ENCODE measurements around the gene WDR7. TPM values are rescaled to one million over a fixed set of nuclear protein-coding genes. Genes with fewer than 3 reads are reported as not detected.

WDR7 gene
- total RNA-seq, 1 donor from 2014 or later, result 13.5 TPM

DNA sequence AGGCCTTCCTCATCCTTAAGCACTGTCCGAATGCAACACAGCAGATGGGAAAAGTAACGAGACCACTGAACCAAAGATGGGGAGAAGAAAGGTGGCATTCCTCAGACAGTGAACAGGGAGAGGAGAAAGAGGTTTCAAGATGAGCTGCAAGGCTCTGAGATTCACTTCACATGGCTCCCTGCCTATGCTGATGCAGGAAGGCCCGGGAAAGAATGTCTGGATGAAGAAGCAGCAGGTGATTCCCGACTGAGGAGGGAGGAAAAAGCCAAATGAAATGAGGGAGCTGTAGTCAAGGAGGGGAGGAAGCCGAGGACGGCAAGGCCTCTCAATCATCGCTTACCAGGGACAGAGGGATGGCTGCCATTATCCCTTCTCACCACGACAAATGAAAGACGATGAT is 397.2 kb downstream of the WDR7 start:
- TF ChIP-seq, protein P1, sequence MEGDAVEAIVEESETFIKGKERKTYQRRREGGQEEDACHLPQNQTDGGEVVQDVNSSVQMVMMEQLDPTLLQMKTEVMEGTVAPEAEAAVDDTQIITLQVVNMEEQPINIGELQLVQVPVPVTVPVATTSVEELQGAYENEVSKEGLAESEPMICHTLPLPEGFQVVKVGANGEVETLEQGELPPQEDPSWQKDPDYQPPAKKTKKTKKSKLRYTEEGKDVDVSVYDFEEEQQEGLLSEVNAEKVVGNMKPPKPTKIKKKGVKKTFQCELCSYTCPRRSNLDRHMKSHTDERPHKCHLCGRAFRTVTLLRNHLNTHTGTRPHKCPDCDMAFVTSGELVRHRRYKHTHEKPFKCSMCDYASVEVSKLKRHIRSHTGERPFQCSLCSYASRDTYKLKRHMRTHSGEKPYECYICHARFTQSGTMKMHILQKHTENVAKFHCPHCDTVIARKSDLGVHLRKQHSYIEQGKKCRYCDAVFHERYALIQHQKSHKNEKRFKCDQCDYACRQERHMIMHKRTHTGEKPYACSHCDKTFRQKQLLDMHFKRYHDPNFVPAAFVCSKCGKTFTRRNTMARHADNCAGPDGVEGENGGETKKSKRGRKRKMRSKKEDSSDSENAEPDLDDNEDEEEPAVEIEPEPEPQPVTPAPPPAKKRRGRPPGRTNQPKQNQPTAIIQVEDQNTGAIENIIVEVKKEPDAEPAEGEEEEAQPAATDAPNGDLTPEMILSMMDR (IDR thresholded peaks at IDR 0.05), result no peak
- H3K27ac ChIP-seq, result no peak overlapping the region
- intact Hi-C loops (cut with DNase I), result no loop called here
- H3K4me1 ChIP-seq, result no peaks in the 10 kb centered on the region
- H3K9me3 ChIP-seq, result no peaks in the 10 kb centered on the region
- H3K36me3 ChIP-seq, result no peaks in the 10 kb centered on the region
- no peak for DNase-seq (ENCODE audit: low spot score in 2 of 2)
- H3K4me3 ChIP-seq, result no peak overlapping the region
- no peaks in the 10 kb centered on the region for H3K27me3 ChIP-seq

DNA sequence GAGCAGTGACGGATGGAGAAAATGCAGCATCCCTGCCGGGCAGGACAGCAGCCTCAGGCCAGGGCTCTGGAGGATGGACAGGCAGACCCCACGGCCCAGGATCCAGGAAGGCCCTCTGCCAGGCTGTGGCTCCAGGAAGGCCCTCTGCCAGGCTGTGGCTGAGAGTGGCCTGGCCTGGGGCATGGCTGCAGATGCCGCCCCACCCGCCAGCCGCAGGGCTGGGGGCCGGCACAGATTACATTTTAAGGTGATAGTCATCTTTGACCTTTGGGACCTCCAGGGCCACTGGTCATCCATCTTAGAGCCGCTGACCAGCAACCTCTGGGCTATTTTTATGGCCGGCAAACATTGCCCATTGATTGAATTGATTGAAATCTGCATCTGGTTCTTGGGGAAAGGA is 397.7 kb downstream of the WDR7 start:
- DNase-seq (ENCODE audit: low spot score in 2 of 2), result no peak
- Histone ChIP-seq H3K27me3 (no peaks in the 10 kb centered on the region), H3K4me3 (no peak overlapping the region), H3K36me3 (no peaks in the 10 kb centered on the region), H3K4me1 (no peaks in the 10 kb centered on the region), H3K9me3 (no peaks in the 10 kb centered on the region), H3K27ac (no peak overlapping the region)
- TF ChIP-seq, protein P1 (IDR thresholded peaks at IDR 0.05), result no peak
- intact Hi-C loops (cut with DNase I), result no loop called here

DNA sequence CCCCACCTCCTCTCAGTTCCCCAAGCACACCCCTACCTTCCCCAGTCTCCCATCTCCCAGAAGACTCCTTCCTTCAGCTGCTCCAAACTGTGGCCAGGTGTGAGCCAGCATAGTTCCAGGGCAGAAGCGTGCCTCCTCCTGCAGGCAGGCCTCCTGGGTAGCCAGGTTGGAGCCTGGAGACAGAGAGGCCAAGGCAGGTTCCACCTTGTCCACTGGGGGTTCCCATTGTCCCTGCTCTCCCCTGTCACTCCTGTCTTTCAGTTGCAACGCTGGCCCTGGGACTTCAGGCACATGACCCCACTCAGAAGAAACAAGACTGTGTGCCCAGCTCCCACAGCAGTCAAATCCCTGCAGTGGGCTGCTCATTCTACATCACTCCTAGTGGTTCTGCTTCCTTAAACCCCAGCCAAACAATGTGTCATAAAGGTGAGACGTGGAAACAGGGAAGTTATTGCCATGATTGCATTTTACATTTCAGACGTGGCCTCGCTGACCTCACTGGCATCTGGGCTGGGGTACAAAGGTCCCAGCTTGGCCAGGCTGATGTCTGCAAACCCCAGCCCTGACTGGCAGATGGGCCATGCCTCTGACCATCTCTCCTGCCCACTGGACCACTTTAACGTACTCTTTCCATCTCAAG is 399.3 kb downstream of the WDR7 start:
- intact Hi-C loops (cut with DNase I), result no loop called here
- no peaks in the 10 kb centered on the region for H3K36me3 ChIP-seq
- DNase-seq (ENCODE audit: low spot score in 2 of 2), result no peak
- H3K27me3 ChIP-seq, result no peaks in the 10 kb centered on the region
- H3K27ac ChIP-seq, result no peak overlapping the region
- H3K4me1 ChIP-seq, result no peaks in the 10 kb centered on the region
- H3K4me3 ChIP-seq, result no peak overlapping the region
- TF ChIP-seq, protein P1 (IDR thresholded peaks at IDR 0.05), result no peak
- no peaks in the 10 kb centered on the region for H3K9me3 ChIP-seq

DNA sequence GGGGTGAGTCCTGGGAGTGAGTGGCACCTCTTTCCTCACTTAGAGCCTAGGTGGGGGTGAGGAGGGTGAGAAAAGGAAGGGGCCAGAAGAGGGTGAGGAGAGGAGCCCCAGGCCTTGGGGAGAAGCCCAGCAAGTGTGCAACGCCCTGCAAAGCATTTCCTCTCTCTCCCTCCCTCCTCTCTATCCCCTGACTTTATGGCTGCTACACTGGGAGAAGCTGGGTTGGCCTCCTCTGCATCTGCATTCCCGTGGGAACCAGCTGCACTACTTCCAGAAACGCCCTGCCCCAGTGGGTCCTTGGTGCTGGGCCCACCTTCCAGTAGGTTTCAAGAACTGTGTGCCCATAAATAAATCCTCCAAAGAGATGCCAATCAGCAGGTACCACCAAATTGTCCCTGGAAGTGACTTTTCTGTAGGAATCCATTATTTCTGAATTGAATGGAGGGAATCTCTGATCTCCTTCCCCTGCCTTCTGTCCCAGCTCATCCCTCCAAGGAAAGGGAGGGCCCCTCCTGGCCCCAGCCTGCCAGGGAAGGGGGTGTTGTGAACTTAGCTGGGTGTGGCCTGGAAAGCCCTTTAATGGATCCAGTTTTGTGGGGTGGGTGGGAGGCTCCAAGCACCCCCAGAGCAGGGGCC is 400.0 kb downstream of the WDR7 start:
- H3K36me3 ChIP-seq, result no peaks in the 10 kb centered on the region
- no peaks in the 10 kb centered on the region for H3K4me1 ChIP-seq
- TF ChIP-seq, protein P1 (IDR thresholded peaks at IDR 0.05), result no peak
- no peak overlapping the region for H3K27ac ChIP-seq
- intact Hi-C loops (cut with DNase I), result no loop called here
- no peaks in the 10 kb centered on the region for H3K27me3 ChIP-seq
- H3K9me3 ChIP-seq, result no peaks in the 10 kb centered on the region
- no peak overlapping the region for H3K4me3 ChIP-seq
- DNase-seq (ENCODE audit: low spot score in 2 of 2), result no peak

DNA sequence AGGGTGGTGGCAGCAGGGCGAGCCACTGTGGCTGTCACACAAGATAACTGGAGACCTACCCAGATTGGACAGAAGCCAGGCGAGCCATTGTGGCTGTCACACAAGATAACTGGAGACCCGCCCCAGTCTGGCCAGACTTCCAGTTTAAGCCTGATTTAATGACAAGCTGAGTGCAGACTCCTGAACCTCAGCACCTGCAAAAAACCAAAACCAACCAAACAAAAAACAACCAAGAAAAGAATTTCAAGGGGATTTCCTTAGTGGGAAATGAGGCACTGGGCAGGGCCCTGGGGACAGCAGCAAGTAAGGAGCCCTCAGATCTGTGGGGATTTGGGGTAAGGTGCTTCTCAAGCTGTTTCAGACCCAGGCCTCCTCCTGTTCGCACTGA is 400.5 kb downstream of the WDR7 start:
- no peaks in the 10 kb centered on the region for H3K27me3 ChIP-seq
- H3K36me3 ChIP-seq, result no peaks in the 10 kb centered on the region
- no peaks in the 10 kb centered on the region for H3K9me3 ChIP-seq
- H3K4me3 ChIP-seq, result no peak overlapping the region
- intact Hi-C loops (cut with DNase I), result no loop called here
- H3K27ac ChIP-seq, result no peak overlapping the region
- TF ChIP-seq, protein P1 (IDR thresholded peaks at IDR 0.05), result no peak
- DNase-seq (ENCODE audit: low spot score in 2 of 2), result no peak
- no peaks in the 10 kb centered on the region for H3K4me1 ChIP-seq

Data from ascending aorta (tissue), 2 donors.